Thyroid gland (tissue), 4 donors: ENCODE results near the gene CDC42BPA. TPM values are rescaled to one million over a fixed set of nuclear protein-coding genes. Genes with fewer than 3 reads are reported as not detected.

Source experiments
- DNase-seq, 2 donors: peaks; one replicate each; pipeline ENCODE4 v3.0.0-alpha.2; 2019
- H3K27ac ChIP-seq, 3 donors: fragments of 200-600 bp; sonication (generic); 1 replicate in 2 of 3; 2 replicates in 1 of 3; pipeline ENCODE4 v1.5.1; 2016 to 2019; ENCODE audit warnings: mild to moderate bottlenecking in 1 of 3, moderate library complexity in 1 of 3
- H3K27me3 ChIP-seq: fragments of 200-600 bp; sonication (generic); one replicate; pipeline ENCODE4 v1.5.1; 2019
- H3K36me3 ChIP-seq, 2 donors: fragments of 200-600 bp; sonication (generic); one replicate each; pipeline ENCODE4 v1.5.1; 2016 to 2019
- H3K4me1 ChIP-seq, 2 donors: fragments of 200-600 bp; sonication (generic); one replicate each; pipeline ENCODE4 v1.5.1; 2017 to 2019
- H3K4me3 ChIP-seq, 3 donors: fragments of 200-600 bp; sonication (generic); replicated peaks in 1 of 3; 1 replicate in 2 of 3; 2 replicates in 1 of 3; pipeline ENCODE4 v1.5.1; 2016; ENCODE audit warnings: mild to moderate bottlenecking in 1 of 3
- H3K9me3 ChIP-seq: fragments of 200-600 bp; sonication (generic); one replicate; pipeline ENCODE4 v1.5.1; 2017
- POLR2A ChIP-seq, 2 donors: fragments of 450-650 bp; IDR thresholded peaks; one replicate each; pipeline ENCODE4 v1.6.1; 2017; ENCODE audit warnings: antibody characterized with exemption in 2 of 2, mild to moderate bottlenecking in 2 of 2, moderate library complexity in 1 of 2
- WGBS, 2 donors: methylation state at CpG; one replicate each; pipeline ENCODE4 v1.1.5; 2017; 5-methylcytosine and 5-hydroxymethylcytosine counted together
- intact Hi-C: fragments of 100-400 bp; cut with DNase I; formaldehyde crosslinking; loops from one replicate; pipeline ENCODE4 v1.15.1; 2023
- total RNA-seq, 4 donors: library from RNA; depleted of rRNA; stranded (reverse); fragments of >200 nt; gene quantifications; one replicate each; pipeline ENCODE4 v1.2.3, GENCODE V29; 2016
- TF ChIP-seq, protein P1 (sequence below), 6 experiments: fragments of 200-600 bp in 3 of 6; fragments of 450-650 bp in 3 of 6; sonication (generic) in 3 of 6; IDR thresholded peaks; one replicate each; pipeline ENCODE4 v1.5.1; 2016 to 2019; ENCODE audit warnings: antibody characterized with exemption in 6 of 6, mild to moderate bottlenecking in 2 of 6, inconsistent platforms in 1 of 6, moderate library complexity in 1 of 6

CDC42BPA gene
- total RNA-seq, 4 donors from 2014 or later = 25.0 to 50.0 (median 30.5) TPM

GRCh38 chr1:227314014-227314848 is 4.1 kb downstream of the CDC42BPA start:
- DNase-seq = no peak
- intact Hi-C loops = no loop called here
- WGBS, 2 donors = 78% methylated on average over 6 of the region's 6 CpGs
- H3K27me3 ChIP-seq = no peaks in the 10 kb centered on the region
- H3K4me3 ChIP-seq = no peak overlapping the region
- no peak overlapping the region for H3K27ac ChIP-seq
- H3K36me3 ChIP-seq = no peaks in the 10 kb centered on the region
- no peaks in the 10 kb centered on the region for H3K9me3 ChIP-seq
- H3K4me1 ChIP-seq = peaks cover 0 to 11% of the 10 kb centered on the region in 2 donors
- TF ChIP-seq, protein P1, sequence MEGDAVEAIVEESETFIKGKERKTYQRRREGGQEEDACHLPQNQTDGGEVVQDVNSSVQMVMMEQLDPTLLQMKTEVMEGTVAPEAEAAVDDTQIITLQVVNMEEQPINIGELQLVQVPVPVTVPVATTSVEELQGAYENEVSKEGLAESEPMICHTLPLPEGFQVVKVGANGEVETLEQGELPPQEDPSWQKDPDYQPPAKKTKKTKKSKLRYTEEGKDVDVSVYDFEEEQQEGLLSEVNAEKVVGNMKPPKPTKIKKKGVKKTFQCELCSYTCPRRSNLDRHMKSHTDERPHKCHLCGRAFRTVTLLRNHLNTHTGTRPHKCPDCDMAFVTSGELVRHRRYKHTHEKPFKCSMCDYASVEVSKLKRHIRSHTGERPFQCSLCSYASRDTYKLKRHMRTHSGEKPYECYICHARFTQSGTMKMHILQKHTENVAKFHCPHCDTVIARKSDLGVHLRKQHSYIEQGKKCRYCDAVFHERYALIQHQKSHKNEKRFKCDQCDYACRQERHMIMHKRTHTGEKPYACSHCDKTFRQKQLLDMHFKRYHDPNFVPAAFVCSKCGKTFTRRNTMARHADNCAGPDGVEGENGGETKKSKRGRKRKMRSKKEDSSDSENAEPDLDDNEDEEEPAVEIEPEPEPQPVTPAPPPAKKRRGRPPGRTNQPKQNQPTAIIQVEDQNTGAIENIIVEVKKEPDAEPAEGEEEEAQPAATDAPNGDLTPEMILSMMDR (IDR thresholded peaks at IDR 0.05) = no peak
- no peak for TF ChIP-seq POLR2A (IDR thresholded peaks at IDR 0.05)

- Histone ChIP-seq H3K36me3 (no peaks in the 10 kb centered on the region), H3K4me3 (no peak overlapping the region), H3K4me1 (peaks cover 6 to 11% of the 10 kb centered on the region in 2 donors), H3K27me3 (no peaks in the 10 kb centered on the region), H3K9me3 (no peaks in the 10 kb centered on the region), H3K27ac (no peak overlapping the region)
- WGBS, 2 donors = 88 to 89% methylated on average over 6 of the region's 6 CpGs
- TF ChIP-seq POLR2A (IDR thresholded peaks at IDR 0.05) = no peak
- TF ChIP-seq, protein P1 (IDR thresholded peaks at IDR 0.05) = no peak
- DNase-seq = no peak
- intact Hi-C loops = no loop called here
Observed at GRCh38 chr1:227312361-227313025, 5.8 kb downstream of the CDC42BPA start.

DNA sequence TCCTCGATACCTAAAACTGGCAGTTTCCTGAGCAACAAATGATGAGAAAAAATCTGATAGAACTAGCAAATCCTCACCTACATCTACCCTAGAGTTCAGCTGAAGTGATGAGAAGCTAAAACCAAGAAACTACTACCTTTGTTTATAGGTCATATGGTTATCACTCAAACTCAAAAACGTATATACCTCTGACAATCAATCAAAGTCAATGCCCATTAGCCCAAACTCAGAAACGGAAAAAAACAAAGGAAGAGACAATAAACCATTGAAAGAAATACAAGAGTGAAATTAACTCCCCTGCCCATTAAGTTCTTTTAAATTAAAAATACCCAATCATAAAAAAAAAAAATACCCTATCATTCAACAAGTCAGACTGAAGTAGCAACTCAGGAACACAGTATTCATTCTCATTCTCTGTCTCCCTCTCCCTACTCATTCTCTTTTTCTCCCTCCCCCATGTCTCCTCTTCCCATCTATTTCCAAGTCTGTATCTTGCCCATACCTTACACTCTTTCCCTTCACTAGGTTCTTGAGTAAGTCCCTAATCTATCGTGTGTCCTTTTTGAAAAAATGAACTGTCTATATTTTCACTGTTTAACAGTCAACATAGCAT is 6.8 kb downstream of the CDC42BPA start:
- TF ChIP-seq, protein P1 (IDR thresholded peaks at IDR 0.05) = no peak
- no peak for TF ChIP-seq POLR2A (IDR thresholded peaks at IDR 0.05)
- WGBS, 2 donors = 84 to 92% methylated on average over 4 of the region's 4 CpGs

GRCh38 chr1:227308367-227309336 is 9.6 kb downstream of the CDC42BPA start:
- intact Hi-C loops = no loop called here
- 77 to 78% methylated on average over 6 of the region's 6 CpGs for WGBS, 2 donors
- no peak overlapping the region for H3K27ac ChIP-seq
- TF ChIP-seq, protein P1 (IDR thresholded peaks at IDR 0.05) = no peak
- no peak for TF ChIP-seq POLR2A (IDR thresholded peaks at IDR 0.05)
- no peak for DNase-seq
- no peaks in the 10 kb centered on the region for H3K36me3 ChIP-seq
- no peaks in the 10 kb centered on the region for H3K9me3 ChIP-seq
- peaks cover 0 to 14% of the 10 kb centered on the region in 2 donors for H3K4me1 ChIP-seq
- no peaks in the 10 kb centered on the region for H3K27me3 ChIP-seq
- no peak overlapping the region for H3K4me3 ChIP-seq

More for the DNA sequence above, 6.8 kb downstream of the CDC42BPA start:
- intact Hi-C loops = no loop called here
- Histone ChIP-seq H3K4me1 (peaks cover 5 to 11% of the 10 kb centered on the region in 2 donors), H3K4me3 (no peak overlapping the region), H3K27ac (no peak overlapping the region), H3K9me3 (no peaks in the 10 kb centered on the region), H3K27me3 (no peaks in the 10 kb centered on the region), H3K36me3 (no peaks in the 10 kb centered on the region)
- no peak for DNase-seq
